GM12864 (cell line): ENCODE results near the gene DICER1.

Source experiments
- DNase-seq: peaks from one replicate; pipeline ENCODE4 v3.0.0-alpha.2; 2011; ENCODE audit warnings: low read depth
- H3K4me3 ChIP-seq: 2 replicates; pipeline ENCODE4 v1.5.1; 2011; ENCODE audit warnings: mild to moderate bottlenecking, low read depth, low read length, control low read depth
- TF ChIP-seq, protein P1 (sequence below): IDR thresholded peaks from 2 replicates; pipeline ENCODE4 v1.5.1; 2011; ENCODE audit warnings: low read depth, mild to moderate bottlenecking, moderate library complexity, low read length, control low read depth, inconsistent platforms; ENCODE audit errors: missing control alignments

The DICER1 gene

DNA sequence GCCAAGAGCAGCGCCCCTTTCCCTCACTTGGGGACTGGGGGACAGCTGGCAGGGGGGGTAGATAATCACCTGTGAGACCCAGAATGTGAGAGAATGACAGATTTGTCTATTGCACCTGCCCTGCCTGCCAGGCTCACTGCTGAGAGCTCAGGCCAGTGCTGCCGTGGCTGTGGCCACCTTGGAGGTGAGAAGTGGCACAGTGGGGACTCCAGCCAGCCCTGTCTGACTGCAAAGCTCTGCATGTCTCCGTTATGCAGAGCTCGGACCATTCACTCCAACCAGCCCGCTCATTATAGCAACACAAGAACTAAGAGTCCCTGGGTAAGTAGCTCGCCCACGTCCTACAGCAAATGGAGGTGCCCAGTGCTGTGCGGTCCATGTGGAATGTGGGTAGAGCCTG lies 88.8 kb downstream of the DICER1 start:
- TF ChIP-seq, protein P1, sequence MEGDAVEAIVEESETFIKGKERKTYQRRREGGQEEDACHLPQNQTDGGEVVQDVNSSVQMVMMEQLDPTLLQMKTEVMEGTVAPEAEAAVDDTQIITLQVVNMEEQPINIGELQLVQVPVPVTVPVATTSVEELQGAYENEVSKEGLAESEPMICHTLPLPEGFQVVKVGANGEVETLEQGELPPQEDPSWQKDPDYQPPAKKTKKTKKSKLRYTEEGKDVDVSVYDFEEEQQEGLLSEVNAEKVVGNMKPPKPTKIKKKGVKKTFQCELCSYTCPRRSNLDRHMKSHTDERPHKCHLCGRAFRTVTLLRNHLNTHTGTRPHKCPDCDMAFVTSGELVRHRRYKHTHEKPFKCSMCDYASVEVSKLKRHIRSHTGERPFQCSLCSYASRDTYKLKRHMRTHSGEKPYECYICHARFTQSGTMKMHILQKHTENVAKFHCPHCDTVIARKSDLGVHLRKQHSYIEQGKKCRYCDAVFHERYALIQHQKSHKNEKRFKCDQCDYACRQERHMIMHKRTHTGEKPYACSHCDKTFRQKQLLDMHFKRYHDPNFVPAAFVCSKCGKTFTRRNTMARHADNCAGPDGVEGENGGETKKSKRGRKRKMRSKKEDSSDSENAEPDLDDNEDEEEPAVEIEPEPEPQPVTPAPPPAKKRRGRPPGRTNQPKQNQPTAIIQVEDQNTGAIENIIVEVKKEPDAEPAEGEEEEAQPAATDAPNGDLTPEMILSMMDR, result no peak

DNA sequence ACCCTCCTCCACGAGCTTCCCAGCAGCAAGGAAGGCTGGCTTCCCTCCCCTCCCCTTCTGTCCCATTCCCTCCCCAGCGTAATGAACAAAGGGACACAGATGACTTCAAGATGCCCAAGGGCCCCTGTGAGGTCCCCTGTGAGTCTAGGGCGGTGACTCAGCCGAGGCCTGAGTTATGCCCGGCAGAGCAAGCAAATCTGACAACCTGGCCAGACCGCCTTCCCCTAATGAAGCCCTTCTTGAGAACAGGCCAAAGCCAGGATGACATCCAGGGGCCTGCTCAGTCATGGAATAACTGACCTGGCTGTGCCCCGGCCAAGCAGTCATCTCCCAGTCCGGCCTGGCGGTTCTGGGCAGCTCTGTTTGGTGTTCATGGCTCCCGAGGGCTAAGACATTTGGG lies 89.2 kb downstream of the DICER1 start:
- no peak overlapping the region for H3K4me3 ChIP-seq
- DNase-seq, result no peak
- TF ChIP-seq, protein P1, result no peak

More for the DNA sequence above, 88.8 kb downstream of the DICER1 start:
- H3K4me3 ChIP-seq, result no peak overlapping the region
- no peak for DNase-seq

DNA sequence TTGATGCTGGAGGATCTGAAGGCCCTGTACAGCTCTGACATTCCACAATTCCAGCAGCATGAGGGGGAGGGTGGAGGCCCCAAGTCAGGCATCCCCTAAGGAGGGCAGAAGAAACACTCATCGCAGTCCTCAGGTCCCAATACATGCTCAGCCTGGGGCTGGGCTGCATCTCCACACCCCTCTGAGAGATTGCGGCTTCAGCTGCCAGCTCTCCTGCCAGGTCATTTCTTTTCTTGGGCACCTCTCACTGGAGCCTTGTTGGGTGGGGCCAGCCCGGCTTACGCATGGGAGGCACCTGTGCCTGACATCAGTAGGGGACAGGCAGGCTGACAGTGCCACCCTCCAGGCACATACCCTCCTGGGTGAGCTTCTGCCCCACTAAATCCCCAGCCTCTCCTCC lies 89.8 kb downstream of the DICER1 start:
- no peak for DNase-seq
- H3K4me3 ChIP-seq, result no peak overlapping the region
- TF ChIP-seq, protein P1, result no peak

DNA sequence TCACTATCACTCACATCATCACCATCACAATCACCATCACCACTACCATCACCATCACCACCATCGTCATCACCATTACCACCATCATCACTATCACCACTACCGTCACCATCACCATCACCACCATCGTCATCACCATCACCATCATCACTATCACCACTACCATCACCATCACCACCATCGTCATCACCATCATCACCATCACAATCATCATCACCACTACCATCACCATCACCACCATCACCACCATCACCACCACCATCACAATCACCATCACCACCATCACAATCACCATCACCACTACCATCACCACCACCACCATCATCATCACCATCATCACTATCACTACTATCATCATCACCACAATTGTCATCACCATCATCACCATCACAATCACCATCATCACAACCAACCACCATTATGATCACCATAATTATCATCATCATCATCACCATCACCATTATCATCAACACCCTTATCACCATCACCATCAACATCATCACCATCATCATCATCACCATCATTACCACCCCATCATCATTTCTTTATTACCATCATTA lies 90.8 kb downstream of the DICER1 start:
- TF ChIP-seq, protein P1, result no peak
- no peak for DNase-seq
- H3K4me3 ChIP-seq, result no peak overlapping the region

DNA sequence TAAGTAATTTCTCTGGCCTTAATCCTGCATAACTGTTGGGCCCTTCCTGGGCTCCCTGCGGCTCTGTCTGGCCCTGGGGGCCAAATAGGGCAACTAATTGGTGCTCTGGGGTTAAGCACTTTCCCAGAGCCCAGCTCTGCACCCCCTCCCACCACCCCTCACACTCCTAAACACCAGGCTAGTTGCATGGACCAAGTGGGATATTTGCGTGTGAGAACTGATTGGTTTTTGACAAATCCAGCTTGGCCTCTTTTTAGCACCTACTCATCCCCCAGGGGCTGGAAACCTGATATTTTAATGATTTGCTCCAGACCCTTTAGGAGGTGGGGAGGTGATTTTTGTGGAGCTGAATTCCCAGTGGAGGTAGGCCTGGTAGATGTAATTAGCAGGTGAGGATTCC lies 91.9 kb downstream of the DICER1 start:
- DNase-seq, result no peak
- TF ChIP-seq, protein P1, result no peak
- H3K4me3 ChIP-seq, result no peak overlapping the region

DNA sequence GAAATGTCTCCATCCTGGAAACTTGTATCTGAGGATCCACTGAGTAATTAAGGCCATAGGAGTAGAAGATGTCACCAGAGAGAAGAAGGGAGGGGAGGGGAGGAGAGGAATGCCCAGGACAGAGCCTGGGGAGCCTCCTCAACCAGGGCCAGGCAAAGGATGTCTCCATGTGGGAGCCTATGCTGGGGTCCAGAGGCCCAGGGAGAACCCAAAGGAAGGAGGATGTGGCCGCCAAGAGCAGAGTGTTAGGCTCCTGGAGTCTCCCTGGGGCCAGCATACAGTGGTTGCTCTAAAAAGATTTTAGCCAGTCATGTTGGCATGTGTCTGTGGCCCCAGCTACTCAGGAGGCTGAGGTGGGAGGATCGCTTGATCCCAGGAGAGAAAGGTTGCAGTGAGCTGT lies 92.6 kb downstream of the DICER1 start:
- TF ChIP-seq, protein P1, result no peak
- DNase-seq, result no peak
- H3K4me3 ChIP-seq, result no peak overlapping the region

DNA sequence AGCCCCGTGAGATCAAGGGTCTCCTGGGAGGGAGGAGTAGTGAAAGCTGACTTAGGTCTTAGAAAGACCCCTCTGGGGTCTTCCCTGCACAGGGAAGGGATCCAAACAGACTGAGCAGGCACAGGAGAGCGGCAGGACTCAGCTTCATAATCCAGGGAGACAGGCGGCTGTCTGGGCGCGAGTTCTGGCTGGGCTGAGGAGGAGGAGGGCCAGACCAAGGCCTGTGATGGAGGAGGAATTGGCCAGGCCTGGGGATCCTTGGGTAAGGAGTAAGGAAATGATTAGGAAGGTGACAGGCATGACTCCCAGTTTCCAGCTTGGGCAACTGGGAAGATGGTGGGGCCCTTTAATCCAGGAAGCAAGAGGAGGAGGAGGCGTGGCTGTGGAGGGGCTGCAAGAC lies 93.1 kb downstream of the DICER1 start:
- DNase-seq, result no peak
- H3K4me3 ChIP-seq, result no peak overlapping the region
- TF ChIP-seq, protein P1, result no peak
